HUES48 (cell line): ENCODE results near the gene RAD51B.

Experiments
- H3K27ac ChIP-seq: one replicate; pipeline ENCODE4 v1.7.0; 2013; ENCODE audit warnings: low read depth, low read length, inconsistent platforms
- H3K27me3 ChIP-seq: 2 replicates; pipeline ENCODE4 v1.6.1; 2013; ENCODE audit warnings: mild to moderate bottlenecking, low read length; ENCODE audit not compliant: control insufficient read depth, insufficient read depth
- H3K36me3 ChIP-seq: 2 replicates; pipeline ENCODE4 v1.6.1; 2013; ENCODE audit warnings: low read length; ENCODE audit not compliant: control insufficient read depth, insufficient read depth
- H3K4me1 ChIP-seq: 2 replicates; pipeline ENCODE4 v1.6.1; 2013; ENCODE audit warnings: mild to moderate bottlenecking, low read length; ENCODE audit not compliant: control insufficient read depth, insufficient read depth
- H3K4me3 ChIP-seq: 2 replicates; pipeline ENCODE4 v1.5.1; 2013; ENCODE audit warnings: mild to moderate bottlenecking, low read depth, low read length
- H3K9ac ChIP-seq: 2 replicates; pipeline ENCODE4 v1.6.1; 2013; ENCODE audit warnings: mild to moderate bottlenecking, low read depth, low read length, moderate library complexity
- H3K9me3 ChIP-seq: 2 replicates; pipeline ENCODE4 v1.6.1; 2013; ENCODE audit warnings: low read length; ENCODE audit not compliant: control insufficient read depth, insufficient read depth

Gene RAD51B

GRCh38 chr14:68718023-68718990 lies 898.7 kb downstream of the RAD51B start:
- H3K4me1 ChIP-seq = no peaks in the 10 kb centered on the region
- no peak overlapping the region for H3K27ac ChIP-seq
- no peak overlapping the region for H3K4me3 ChIP-seq
- H3K36me3 ChIP-seq = no peaks in the 10 kb centered on the region
- no peak overlapping the region for H3K9ac ChIP-seq
- H3K27me3 ChIP-seq = no peaks in the 10 kb centered on the region
- no peaks in the 10 kb centered on the region for H3K9me3 ChIP-seq

GRCh38 chr14:68719634-68720384 lies 900.2 kb downstream of the RAD51B start:
- Histone ChIP-seq H3K27me3 (no peaks in the 10 kb centered on the region), H3K9me3 (no peaks in the 10 kb centered on the region), H3K27ac (no peak overlapping the region), H3K9ac (no peak overlapping the region), H3K4me3 (no peak overlapping the region), H3K4me1 (no peaks in the 10 kb centered on the region), H3K36me3 (no peaks in the 10 kb centered on the region)

- H3K9me3 ChIP-seq = no peaks in the 10 kb centered on the region
- H3K36me3 ChIP-seq = no peaks in the 10 kb centered on the region
- H3K9ac ChIP-seq = no peak overlapping the region
- no peaks in the 10 kb centered on the region for H3K4me1 ChIP-seq
- no peak overlapping the region for H3K4me3 ChIP-seq
- no peaks in the 10 kb centered on the region for H3K27me3 ChIP-seq
- H3K27ac ChIP-seq = no peak overlapping the region
Measured at GRCh38 chr14:68722186-68722585, 902.6 kb downstream of the RAD51B start.

DNA sequence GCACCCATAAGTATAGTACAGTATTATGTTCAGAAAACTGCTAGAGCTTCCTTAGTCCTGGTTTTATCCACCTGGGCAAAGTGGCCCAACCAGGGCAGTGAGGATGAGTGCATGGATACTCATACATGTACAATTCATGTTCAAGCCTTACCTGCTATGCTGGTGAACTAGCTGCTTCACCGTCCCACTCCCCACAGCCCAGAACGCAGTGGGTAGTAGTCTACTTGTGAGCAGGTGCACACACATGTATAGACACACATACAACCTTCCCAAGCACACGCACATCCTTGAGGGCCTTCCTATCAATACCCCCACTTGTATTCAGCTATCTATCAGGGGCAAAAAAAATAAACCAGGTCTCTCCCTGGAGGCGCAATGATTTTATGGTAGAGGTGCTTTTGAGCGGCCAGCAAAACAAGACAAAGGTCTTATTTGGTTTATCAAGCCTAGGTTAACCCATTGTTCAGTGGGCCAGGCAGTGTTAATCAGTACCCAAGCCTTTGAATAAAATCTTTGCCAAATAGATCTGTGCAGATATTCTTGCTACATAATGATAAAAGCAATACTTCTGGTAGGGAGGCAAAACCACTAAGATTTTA lies 903.5 kb downstream of the RAD51B start:
- no peak overlapping the region for H3K4me3 ChIP-seq
- H3K9ac ChIP-seq = no peak overlapping the region
- H3K27ac ChIP-seq = no peak overlapping the region
- H3K27me3 ChIP-seq = no peaks in the 10 kb centered on the region
- no peaks in the 10 kb centered on the region for H3K4me1 ChIP-seq
- no peaks in the 10 kb centered on the region for H3K9me3 ChIP-seq
- no peaks in the 10 kb centered on the region for H3K36me3 ChIP-seq

DNA sequence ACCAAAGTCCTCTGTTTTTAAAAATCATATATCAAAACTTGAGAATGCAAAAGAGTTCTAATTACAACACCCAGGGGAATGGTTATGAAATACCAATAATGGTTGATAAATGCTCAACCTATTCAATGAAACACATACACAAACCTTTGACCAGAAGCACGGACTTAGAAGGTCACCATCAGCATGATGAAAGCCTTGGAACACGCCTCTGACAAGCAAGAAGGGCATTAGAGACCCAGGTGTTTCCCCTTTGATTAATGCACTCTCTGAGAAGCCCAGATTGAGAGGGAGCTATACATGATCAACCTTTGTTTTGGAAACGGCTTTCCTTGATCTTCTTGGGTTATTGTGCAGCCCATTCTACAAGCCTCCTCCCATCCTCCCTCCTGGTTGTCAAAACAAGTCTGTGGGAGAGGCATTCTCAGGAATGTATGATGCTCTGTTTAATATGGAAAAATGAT lies 904.3 kb downstream of the RAD51B start:
- Histone ChIP-seq H3K9ac (no peak overlapping the region), H3K4me3 (no peak overlapping the region), H3K4me1 (no peaks in the 10 kb centered on the region), H3K9me3 (no peaks in the 10 kb centered on the region), H3K27ac (no peak overlapping the region), H3K27me3 (no peaks in the 10 kb centered on the region), H3K36me3 (no peaks in the 10 kb centered on the region)

- Histone ChIP-seq H3K4me1 (no peaks in the 10 kb centered on the region), H3K9ac (no peak overlapping the region), H3K36me3 (no peaks in the 10 kb centered on the region), H3K27me3 (no peaks in the 10 kb centered on the region), H3K4me3 (no peak overlapping the region), H3K27ac (no peak overlapping the region), H3K9me3 (no peaks in the 10 kb centered on the region)
Measured at GRCh38 chr14:68724914-68725313, 905.3 kb downstream of the RAD51B start.

GRCh38 chr14:68726093-68726695 lies 906.6 kb downstream of the RAD51B start:
- peaks cover 8% of the 10 kb centered on the region for H3K4me1 ChIP-seq
- H3K9me3 ChIP-seq = no peaks in the 10 kb centered on the region
- H3K9ac ChIP-seq = no peak overlapping the region

DNA sequence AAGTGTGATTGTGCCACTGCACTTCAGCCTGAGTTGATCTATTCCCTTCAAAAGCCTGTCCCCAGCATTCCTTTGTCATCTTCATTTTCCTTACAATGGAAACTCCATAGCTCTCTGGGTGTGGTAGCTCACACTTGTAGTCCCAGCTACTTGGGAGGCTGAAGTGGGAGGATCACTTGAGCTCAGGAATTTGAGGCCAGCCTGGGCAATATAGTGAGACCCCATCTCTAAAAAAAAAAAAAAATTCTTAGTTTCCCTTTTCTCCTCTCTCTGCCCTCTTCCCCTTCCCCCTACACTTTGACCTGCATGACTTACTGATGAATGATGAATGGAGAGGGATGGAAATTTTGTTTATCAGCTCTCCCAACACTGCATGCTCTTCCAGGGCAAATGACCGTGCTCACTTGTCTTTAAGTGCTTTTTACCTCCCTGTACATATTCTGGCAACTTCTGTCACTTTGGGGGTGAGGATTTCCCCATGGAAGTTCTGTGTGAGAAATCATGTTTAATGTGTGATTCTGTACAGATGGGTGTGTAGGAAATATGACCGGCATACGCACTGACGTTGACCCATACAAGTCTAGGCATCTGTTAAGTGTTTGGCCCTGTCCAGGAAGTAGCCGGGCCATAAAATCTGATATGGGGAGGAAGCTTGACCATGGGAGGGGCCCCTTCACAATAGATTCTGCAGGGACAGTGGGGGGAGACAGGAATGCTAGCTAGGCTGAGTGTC lies 907.9 kb downstream of the RAD51B start:
- no peak overlapping the region for H3K27ac ChIP-seq
- no peak overlapping the region for H3K9ac ChIP-seq
- no peaks in the 10 kb centered on the region for H3K27me3 ChIP-seq
- no peak overlapping the region for H3K4me3 ChIP-seq
- H3K9me3 ChIP-seq = no peaks in the 10 kb centered on the region
- H3K4me1 ChIP-seq = peaks cover 15% of the 10 kb centered on the region
- H3K36me3 ChIP-seq = no peaks in the 10 kb centered on the region

More at GRCh38 chr14:68726093-68726695, 906.6 kb downstream of the RAD51B start:
- H3K4me3 ChIP-seq = no peak overlapping the region
- no peaks in the 10 kb centered on the region for H3K36me3 ChIP-seq
- no peaks in the 10 kb centered on the region for H3K27me3 ChIP-seq
- no peak overlapping the region for H3K27ac ChIP-seq

GRCh38 chr14:68728342-68729106 lies 908.9 kb downstream of the RAD51B start:
- no peaks in the 10 kb centered on the region for H3K9me3 ChIP-seq
- no peak overlapping the region for H3K4me3 ChIP-seq
- H3K27me3 ChIP-seq = no peaks in the 10 kb centered on the region
- H3K27ac ChIP-seq = no peak overlapping the region
- H3K9ac ChIP-seq = no peak overlapping the region
- peaks cover 15% of the 10 kb centered on the region for H3K4me1 ChIP-seq
- no peaks in the 10 kb centered on the region for H3K36me3 ChIP-seq
